ENCODE measurements around the gene BNIPL.

The BNIPL gene

GRCh38 chr1:151085953-151086559, 49.7 kb downstream of the BNIPL start:
- no peak overlapping the region for H3K4me3 ChIP-seq (ENCODE audit: low read depth, low read length)
- no peak for DNase-seq (ENCODE audit: low read depth)
